ENCODE results near the gene HTR3D.

- TF ChIP-seq CTCF (IDR thresholded peaks at IDR 0.05) (no peak), EP300 (IDR thresholded peaks at IDR 0.05) (no peak)
These were observed 46.5 kb upstream of the HTR3D start for GRCh38 chr3:183984749-183985729.

Measured in suprapubic skin (tissue), 3 donors.